Right lobe of liver (tissue), 6 donors: Measurements from ENCODE around the gene GIGYF2. TPM values are rescaled to one million over a fixed set of nuclear protein-coding genes. Genes with fewer than 3 reads are reported as not detected.

ENCODE experiments used
- ATAC-seq, 4 donors: fragments of 200-7000 bp; cut with Tn5 transposase; one replicate each; pipeline ENCODE4 v1.9.1; 2020; ENCODE audit warnings: mild to moderate bottlenecking in 4 of 4, moderate library complexity in 4 of 4
- DNase-seq, 3 donors: peaks; one replicate each; pipeline ENCODE4 v3.0.0-alpha.2; 2020
- H3K27ac ChIP-seq, 3 donors: fragments of 200-600 bp; one replicate each; pipeline ENCODE4 v1.8.0; 2022
- H3K27me3 ChIP-seq, 2 donors: fragments of 200-600 bp; one replicate each; pipeline ENCODE4 v1.8.0; 2022
- H3K36me3 ChIP-seq, 4 donors: fragments of 200-600 bp; sonication (generic) in 1 of 4; one replicate each; pipeline versions ENCODE4 v1.5.1 to v1.8.0; 2017 to 2022; ENCODE audit warnings: control low read depth in 1 of 4
- H3K4me1 ChIP-seq, 4 donors: fragments of 200-600 bp; sonication (generic) in 1 of 4; one replicate each; pipeline versions ENCODE4 v1.5.1 to v1.8.0; 2017 to 2022; ENCODE audit warnings: control low read depth in 1 of 4
- H3K4me3 ChIP-seq, 3 donors: fragments of 200-600 bp; one replicate each; pipeline ENCODE4 v1.8.0; 2022
- H3K9me3 ChIP-seq, 4 donors: fragments of 200-600 bp; sonication (generic) in 1 of 4; one replicate each; pipeline versions ENCODE4 v1.5.1 to v1.8.0; 2017 to 2022; ENCODE audit warnings: control low read depth in 1 of 4
- POLR2A ChIP-seq: fragments of 450-650 bp; IDR thresholded peaks from one replicate; pipeline ENCODE4 v1.6.1; 2017; ENCODE audit warnings: antibody characterized with exemption, mild to moderate bottlenecking
- WGBS: methylation state at CpG from one replicate; pipeline ENCODE4 v1.1.6; 2018; ENCODE audit warnings: low coverage, low lambda C conversion rate; ENCODE audit not compliant: insufficient coverage; ENCODE audit errors: missing lambda C conversion rate; 5-methylcytosine and 5-hydroxymethylcytosine counted together
- intact Hi-C, 2 donors: fragments of 100-400 bp; cut with DNase I; formaldehyde crosslinking; loops; one replicate each; pipeline versions ENCODE4 v1.11.2 to v1.14.1; 2022
- total RNA-seq, 6 experiments: library from RNA; depleted of rRNA in 2 of 6; stranded (reverse); fragments of >200 nt in 2 of 6; fragmentation: NEBNext Ultra II Directional in 3 of 6; extraction: Animal tissue kit (Norgen Biotek cat#: 25700) in 3 of 6; gene quantifications; one replicate each; pipeline versions ENCODE4 v1.1.0 to v1.2.4, GENCODE V29; 2016 to 2023
- TF ChIP-seq, protein P1 (sequence below), 4 donors: fragments of 200-600 bp in 3 of 4; fragments of 450-650 bp in 1 of 4; IDR thresholded peaks; one replicate each; pipeline versions ENCODE4 v1.5.1 to v1.8.0; 2016 to 2022; ENCODE audit warnings: antibody characterized with exemption in 4 of 4, mild to moderate bottlenecking in 2 of 4
- donor health status: DM: no; HTN: yes; CAD: no.
- donor health status: DM: no; HTN: no; CAD: no.
- donor health status: DM: no; HTN: no; CAD: no.
- donor health status: DM: no; HTN: yes; CAD: no.
- donor health status: DM: no; HTN: yes; CAD: no.

Gene GIGYF2
- total RNA-seq, 6 experiments from 2014 or later, result 25.7 to 35.0 (median 32.6) TPM

GRCh38 chr2:232787806-232788205 lies 90.7 kb downstream of the GIGYF2 start:
- DNase-seq (no peak), ATAC-seq (no peak)
- Histone ChIP-seq H3K27ac (no peak overlapping the region), H3K4me1 (no peaks in the 10 kb centered on the region), H3K4me3 (no peak overlapping the region), H3K27me3 (no peaks in the 10 kb centered on the region), H3K36me3 (peaks cover 5 to 46% (median 19%) of the 10 kb centered on the region in 4 donors), H3K9me3 (no peaks in the 10 kb centered on the region)
- TF ChIP-seq, protein P1, sequence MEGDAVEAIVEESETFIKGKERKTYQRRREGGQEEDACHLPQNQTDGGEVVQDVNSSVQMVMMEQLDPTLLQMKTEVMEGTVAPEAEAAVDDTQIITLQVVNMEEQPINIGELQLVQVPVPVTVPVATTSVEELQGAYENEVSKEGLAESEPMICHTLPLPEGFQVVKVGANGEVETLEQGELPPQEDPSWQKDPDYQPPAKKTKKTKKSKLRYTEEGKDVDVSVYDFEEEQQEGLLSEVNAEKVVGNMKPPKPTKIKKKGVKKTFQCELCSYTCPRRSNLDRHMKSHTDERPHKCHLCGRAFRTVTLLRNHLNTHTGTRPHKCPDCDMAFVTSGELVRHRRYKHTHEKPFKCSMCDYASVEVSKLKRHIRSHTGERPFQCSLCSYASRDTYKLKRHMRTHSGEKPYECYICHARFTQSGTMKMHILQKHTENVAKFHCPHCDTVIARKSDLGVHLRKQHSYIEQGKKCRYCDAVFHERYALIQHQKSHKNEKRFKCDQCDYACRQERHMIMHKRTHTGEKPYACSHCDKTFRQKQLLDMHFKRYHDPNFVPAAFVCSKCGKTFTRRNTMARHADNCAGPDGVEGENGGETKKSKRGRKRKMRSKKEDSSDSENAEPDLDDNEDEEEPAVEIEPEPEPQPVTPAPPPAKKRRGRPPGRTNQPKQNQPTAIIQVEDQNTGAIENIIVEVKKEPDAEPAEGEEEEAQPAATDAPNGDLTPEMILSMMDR (IDR thresholded peaks at IDR 0.05), result no peak
- TF ChIP-seq POLR2A, result no peak
- intact Hi-C loops, result no loop called here

DNA sequence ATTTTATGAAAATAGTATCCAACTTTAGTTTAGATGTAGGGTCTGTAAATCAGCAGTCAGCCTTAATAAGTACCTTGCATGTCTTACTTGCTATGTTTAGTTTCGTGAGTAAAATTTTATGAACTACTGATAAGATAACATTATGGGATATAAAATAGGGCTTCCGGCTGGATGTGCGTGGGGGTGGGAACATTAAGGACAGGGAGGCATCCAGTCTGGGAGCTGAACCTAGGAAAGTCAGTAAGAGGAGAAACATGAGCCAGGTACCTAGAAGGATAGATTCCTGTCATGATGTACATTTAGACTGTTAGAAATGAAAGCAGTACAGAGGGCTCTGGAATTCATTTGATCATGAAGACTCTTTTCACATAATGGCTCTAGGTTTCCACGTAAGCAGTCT lies 92.0 kb downstream of the GIGYF2 start:
- H3K9me3 ChIP-seq, result no peaks in the 10 kb centered on the region
- no peaks in the 10 kb centered on the region for H3K4me1 ChIP-seq
- TF ChIP-seq, protein P1 (IDR thresholded peaks at IDR 0.05), result no peak
- TF ChIP-seq POLR2A, result no peak
- WGBS, result 86% methylated on average over 4 of the region's 4 CpGs
- H3K4me3 ChIP-seq, result no peak overlapping the region
- peaks cover 5 to 59% (median 21%) of the 10 kb centered on the region in 4 donors for H3K36me3 ChIP-seq
- ATAC-seq (no peak), DNase-seq (no peak)
- intact Hi-C loops, result no loop called here
- no peak overlapping the region for H3K27ac ChIP-seq
- no peaks in the 10 kb centered on the region for H3K27me3 ChIP-seq

GRCh38 chr2:232791518-232791917 lies 94.4 kb downstream of the GIGYF2 start:
- no peak overlapping the region for H3K4me3 ChIP-seq
- DNase-seq (no peak), ATAC-seq (no peak)
- intact Hi-C loops, result no loop called here
- WGBS, result 90% methylated on average over 3 of the region's 4 CpGs
- peaks cover 7 to 79% (median 29%) of the 10 kb centered on the region in 4 donors for H3K36me3 ChIP-seq
- H3K27ac ChIP-seq, result no peak overlapping the region
- H3K9me3 ChIP-seq, result no peaks in the 10 kb centered on the region
- TF ChIP-seq, protein P1 (IDR thresholded peaks at IDR 0.05), result no peak
- no peak for TF ChIP-seq POLR2A
- H3K27me3 ChIP-seq, result no peaks in the 10 kb centered on the region
- no peaks in the 10 kb centered on the region for H3K4me1 ChIP-seq

DNA sequence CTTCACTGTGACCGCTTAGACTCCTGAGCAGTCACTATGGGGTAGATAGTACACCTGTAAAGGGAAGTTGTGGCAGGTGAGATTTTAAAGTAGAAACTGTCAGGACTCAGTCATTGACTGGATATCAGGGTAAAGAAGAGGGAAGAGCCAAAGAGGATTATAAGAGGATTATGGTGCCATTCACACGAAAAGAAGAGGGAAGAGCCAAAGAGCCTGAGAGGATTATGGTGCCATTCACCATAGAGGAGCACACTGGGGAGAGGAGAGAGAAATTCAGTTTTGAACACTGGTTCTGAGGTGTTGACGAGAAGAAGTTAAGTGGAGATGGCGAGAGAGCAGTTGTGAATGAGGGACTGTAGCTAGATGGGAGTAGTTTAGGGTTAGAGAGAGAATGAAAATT lies 96.1 kb downstream of the GIGYF2 start:
- no peak for ATAC-seq
- WGBS, result 93% methylated on average over 4 of the region's 4 CpGs
- peaks cover 7 to 64% (median 23%) of the 10 kb centered on the region in 4 donors for H3K36me3 ChIP-seq

More for the DNA sequence above, 96.1 kb downstream of the GIGYF2 start:
- no peaks in the 10 kb centered on the region for H3K27me3 ChIP-seq
- DNase-seq, result no peak
- H3K4me3 ChIP-seq, result no peak overlapping the region
- TF ChIP-seq, protein P1 (IDR thresholded peaks at IDR 0.05), result no peak
- no peak for TF ChIP-seq POLR2A
- intact Hi-C loops, result no loop called here
- H3K4me1 ChIP-seq, result no peaks in the 10 kb centered on the region
- H3K27ac ChIP-seq, result no peak overlapping the region
- no peaks in the 10 kb centered on the region for H3K9me3 ChIP-seq
